Adrenal gland (tissue), 12 donors: Measurements from ENCODE around the gene SNX8. TPM values are rescaled to one million over a fixed set of nuclear protein-coding genes. Genes with fewer than 3 reads are reported as not detected.

Source experiments
- DNase-seq, 7 donors: peaks; one replicate each; pipeline ENCODE4 v3.0.0-alpha.2; 2019 to 2020
- H3K27ac ChIP-seq, 5 donors: fragments of 200-600 bp; sonication (generic) in 4 of 5; 1 replicate in 3 of 5; 2 replicates in 2 of 5; pipeline versions ENCODE4 v1.5.1 to v1.8.0; 2016 to 2020; ENCODE audit warnings: mild to moderate bottlenecking in 1 of 5
- H3K27me3 ChIP-seq: fragments of 200-600 bp; 2 replicates; pipeline ENCODE4 v1.8.0; 2021
- H3K36me3 ChIP-seq, 2 donors: fragments of 200-600 bp; replicated peaks in 1 of 2; 1 replicate in 1 of 2; 2 replicates in 1 of 2; pipeline versions ENCODE4 v1.5.1 to v1.8.0; 2018 to 2022
- H3K4me1 ChIP-seq, 2 donors: fragments of 200-600 bp; replicated peaks in 1 of 2; 1 replicate in 1 of 2; 2 replicates in 1 of 2; pipeline versions ENCODE4 v1.5.1 to v1.8.0; 2018 to 2021
- H3K4me3 ChIP-seq, 4 donors: fragments of 200-600 bp; sonication (generic) in 3 of 4; one replicate each; pipeline ENCODE4 v1.5.1; 2016 to 2018
- H3K9me3 ChIP-seq, 3 donors: fragments of 200-600 bp; sonication (generic) in 1 of 3; replicated peaks in 1 of 3; 1 replicate in 2 of 3; 2 replicates in 1 of 3; pipeline versions ENCODE4 v1.5.1 to v1.8.0; 2016 to 2021
- CTCF ChIP-seq, 6 experiments: fragments of 450-650 bp in 4 of 6; fragments of 200-600 bp in 2 of 6; sonication (generic) in 1 of 6; IDR thresholded peaks; 1 replicate in 5 of 6; 2 replicates in 1 of 6; pipeline versions ENCODE4 v1.5.1 to v1.8.0; 2016 to 2021; ENCODE audit warnings: antibody characterized with exemption in 6 of 6, mild to moderate bottlenecking in 2 of 6, moderate library complexity in 1 of 6
- POLR2A ChIP-seq, 2 donors: fragments of 450-650 bp; IDR thresholded peaks; one replicate each; pipeline ENCODE4 v1.6.1; 2017; ENCODE audit warnings: antibody characterized with exemption in 2 of 2, mild to moderate bottlenecking in 2 of 2, moderate library complexity in 1 of 2
- WGBS, 4 donors: extraction: QIAGEN DNeasy Blood & Tissue Kit in 2 of 4; methylation state at CpG; one replicate each; pipeline versions ENCODE4 v1.1.5 to v1.1.7; 2013 to 2017; 5-methylcytosine and 5-hydroxymethylcytosine counted together
- intact Hi-C, 2 donors: fragments of 100-400 bp; cut with DNase I; formaldehyde crosslinking; loops; one replicate each; pipeline versions ENCODE4 v1.14.1 to v1.15.0; 2022 to 2023
- polyA plus RNA-seq, 3 donors: library from polyadenylated mRNA; stranded (reverse); fragments of 200-250 nt in 2 of 3; fragments of 350-450 nt in 1 of 3; fragmentation: Illumina TruSeq in 1 of 3; extraction: RNeasy Lipid Tissue Mini Kit (QIAGEN cat#74804) in 1 of 3; gene quantifications; one replicate each; pipeline ENCODE4 v1.2.3, GENCODE V29; 2013 to 2014
- total RNA-seq, 9 donors: library from RNA; depleted of rRNA in 4 of 9; stranded (reverse); fragments of >200 nt in 4 of 9; fragments of 120-200 nt in 1 of 9; fragmentation: NEBNext Ultra II Directional in 1 of 9; extraction: Animal tissue kit (Norgen Biotek cat#: 25700) in 1 of 9; gene quantifications; one replicate each; pipeline versions ENCODE4 v1.1.0 to v1.2.4, GENCODE V29; 2013 to 2023
- donor health status: healthy with polysubstance abuse.
- donor health status: Bipolar disorder and iron deficiency.
- donor health status: DM: yes; HTN: yes; CAD: no.
- donor health status: DM: no; HTN: no; CAD: no.
- donor health status: DM: no; HTN: no; CAD: no.
- donor health status: DM: yes; HTN: yes; CAD: no.

Gene SNX8
- total and polyA plus RNA-seq, 12 donors = 5.3 to 40.5 (median 25.9) TPM

- intact Hi-C loops = no loop called here
- Histone ChIP-seq H3K36me3 (peaks cover 0 to 32% of the 10 kb centered on the region in 2 donors), H3K27me3 (no peaks in the 10 kb centered on the region), H3K27ac (peak within 1 kb of the TSS in 4 of 5 donors; percentile 26 to 76 (median 61)), H3K4me1 (peaks cover 13 to 21% of the 10 kb centered on the region in 2 donors), H3K9me3 (no peaks in the 10 kb centered on the region), H3K4me3 (peak within 1 kb of the TSS; percentile 54 to 92 (median 76))
- no peak for TF ChIP-seq CTCF (IDR thresholded peaks at IDR 0.05)
- peak in 1 of 2 donors; percentile 43 for TF ChIP-seq POLR2A (IDR thresholded peaks at IDR 0.05)
- DNase-seq = peak; percentile 88 to 95 (median 92)
- 0 to 2% (median 1%) methylated on average over 8 to 63 of the region's 63 CpGs for WGBS, 4 donors
Observed at GRCh38 chr7:2232766-2233520, 81.3 kb downstream of the SNX8 start, which contains the start of gene MAD1L1. Gene MAD1L1, minus strand, starts transcription at chr7:2232945. Its CDS starts 2,812 bp downstream, at chr7:2230133.

GRCh38 chr7:2231992-2232765 lies 82.1 kb downstream of the SNX8 start:
- no peaks in the 10 kb centered on the region for H3K27me3 ChIP-seq
- H3K9me3 ChIP-seq = no peaks in the 10 kb centered on the region
- peak in 1 of 7 donors; percentile 14 for DNase-seq
- peak overlapping the region in 4 of 5 donors; percentile 26 to 76 (median 61) for H3K27ac ChIP-seq
- TF ChIP-seq CTCF (IDR thresholded peaks at IDR 0.05) (peak in 1 of 6 experiments; percentile 5), POLR2A (IDR thresholded peaks at IDR 0.05) (no peak)
- peaks cover 0 to 30% of the 10 kb centered on the region in 2 donors for H3K36me3 ChIP-seq
- intact Hi-C loops = no loop called here
- peaks cover 13 to 21% of the 10 kb centered on the region in 2 donors for H3K4me1 ChIP-seq
- 2 to 6% (median 2%) methylated on average over 10 to 46 of the region's 46 CpGs for WGBS, 4 donors
- H3K4me3 ChIP-seq = peak overlapping the region; percentile 54 to 92 (median 76)

- DNase-seq = no peak
- no peaks in the 10 kb centered on the region for H3K27me3 ChIP-seq
- no peak overlapping the region for H3K4me3 ChIP-seq
- H3K36me3 ChIP-seq = peaks cover 0 to 22% of the 10 kb centered on the region in 2 donors
- no peak for TF ChIP-seq POLR2A (IDR thresholded peaks at IDR 0.05)
- no peak for TF ChIP-seq CTCF (IDR thresholded peaks at IDR 0.05)
- no peaks in the 10 kb centered on the region for H3K9me3 ChIP-seq
- no peak overlapping the region for H3K27ac ChIP-seq
- intact Hi-C loops = no loop called here
- WGBS, 4 donors = 91 to 98% (median 94%) methylated on average over 8 to 9 of the region's 9 CpGs
- H3K4me1 ChIP-seq = peaks cover 13 to 21% of the 10 kb centered on the region in 2 donors
Observed at GRCh38 chr7:2230882-2231281, 83.4 kb downstream of the SNX8 start.

DNA sequence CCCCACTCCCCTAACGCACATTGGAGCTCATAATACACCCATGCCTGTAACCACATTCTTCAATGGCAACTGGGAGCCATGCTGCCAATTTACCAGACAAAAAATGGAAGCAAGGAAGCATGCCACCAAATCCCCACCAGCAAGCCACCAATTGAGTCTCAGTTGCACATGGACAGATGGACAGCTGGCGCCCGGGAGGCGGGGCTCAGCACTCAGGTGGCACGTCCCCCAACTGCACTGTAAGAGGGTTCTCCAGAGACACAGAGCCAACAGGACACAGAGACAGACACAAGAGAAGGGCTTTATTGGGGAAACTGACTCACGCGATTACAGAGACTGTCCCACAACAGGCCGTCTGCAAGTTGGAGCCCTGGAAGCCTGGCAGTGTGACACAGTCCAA lies 84.0 kb downstream of the SNX8 start:
- TF ChIP-seq POLR2A (IDR thresholded peaks at IDR 0.05) = no peak
- no peak for TF ChIP-seq CTCF (IDR thresholded peaks at IDR 0.05)
- Histone ChIP-seq H3K27me3 (no peaks in the 10 kb centered on the region), H3K4me1 (peaks cover 13 to 21% of the 10 kb centered on the region in 2 donors), H3K4me3 (no peak overlapping the region), H3K36me3 (peaks cover 0 to 20% of the 10 kb centered on the region in 2 donors), H3K27ac (no peak overlapping the region), H3K9me3 (no peaks in the 10 kb centered on the region)
- no peak for DNase-seq
- 91 to 100% (median 94%) methylated on average over 5 to 8 of the region's 8 CpGs for WGBS, 4 donors
- intact Hi-C loops = no loop called here
